GM12875 (cell line): ENCODE measurements around the gene BMPER.

Experiments
- H3K4me3 ChIP-seq: one replicate; pipeline ENCODE4 v1.5.1; 2011; ENCODE audit warnings: low read depth, low read length, control low read depth
- CTCF ChIP-seq: IDR thresholded peaks from 2 replicates; pipeline ENCODE4 v1.5.1; 2011; ENCODE audit warnings: low read depth, mild to moderate bottlenecking, control low read depth, inconsistent platforms, low read length, moderate library complexity, borderline replicate concordance; ENCODE audit not compliant: insufficient read depth

BMPER gene

DNA sequence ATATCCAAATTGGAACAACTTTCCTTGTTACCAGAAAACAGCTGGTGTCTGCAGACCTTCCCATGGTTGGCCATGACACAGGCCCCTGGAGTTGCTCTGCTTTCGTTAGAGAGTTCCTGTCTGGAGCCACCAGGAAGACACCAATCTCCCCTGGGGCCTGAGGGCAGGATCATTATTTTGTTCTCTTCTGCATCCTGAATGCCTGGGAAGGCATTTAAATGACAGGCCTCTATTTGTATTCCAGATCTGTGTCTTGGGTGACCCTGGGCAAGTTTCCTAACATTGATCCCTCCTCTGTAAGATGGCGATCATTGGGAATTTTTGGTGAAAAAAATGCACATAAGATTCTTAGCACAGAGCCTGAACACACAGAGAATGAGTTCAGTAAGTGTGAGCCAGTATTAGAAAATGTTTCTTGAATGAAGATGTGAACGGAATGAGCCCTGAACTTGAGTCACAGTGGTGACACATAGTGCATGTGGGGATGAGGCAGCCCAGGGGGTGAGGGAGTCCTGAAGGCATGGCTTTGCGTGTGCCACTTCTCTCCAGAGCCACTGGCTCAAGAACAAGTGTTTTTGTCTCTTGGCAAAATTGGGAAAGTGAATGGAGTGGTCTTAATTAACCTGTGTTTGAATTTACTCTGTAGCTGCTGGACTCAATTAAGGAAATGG lies 28.4 kb downstream of the BMPER start:
- no peak overlapping the region for H3K4me3 ChIP-seq
- TF ChIP-seq CTCF, result no peak

DNA sequence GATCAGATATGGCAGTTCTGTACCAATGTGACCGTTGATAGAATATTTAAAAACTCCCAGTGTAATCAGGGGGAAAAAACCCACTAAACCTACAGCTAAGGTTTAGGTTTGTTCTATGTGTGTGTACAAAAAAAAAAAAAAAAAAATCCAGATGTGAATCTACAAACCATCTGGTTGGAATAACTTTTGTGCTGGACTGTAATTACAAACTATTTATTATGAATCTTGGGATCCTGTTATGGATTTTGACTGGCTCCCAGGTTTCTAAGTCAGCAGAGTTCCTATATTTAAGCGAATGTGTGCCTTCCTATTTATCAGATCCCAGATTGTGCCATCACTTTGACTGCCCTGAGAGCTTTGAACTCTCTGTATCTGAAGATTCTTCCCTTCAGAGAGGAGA lies 29.1 kb downstream of the BMPER start:
- TF ChIP-seq CTCF, result no peak
- H3K4me3 ChIP-seq, result no peak overlapping the region

DNA sequence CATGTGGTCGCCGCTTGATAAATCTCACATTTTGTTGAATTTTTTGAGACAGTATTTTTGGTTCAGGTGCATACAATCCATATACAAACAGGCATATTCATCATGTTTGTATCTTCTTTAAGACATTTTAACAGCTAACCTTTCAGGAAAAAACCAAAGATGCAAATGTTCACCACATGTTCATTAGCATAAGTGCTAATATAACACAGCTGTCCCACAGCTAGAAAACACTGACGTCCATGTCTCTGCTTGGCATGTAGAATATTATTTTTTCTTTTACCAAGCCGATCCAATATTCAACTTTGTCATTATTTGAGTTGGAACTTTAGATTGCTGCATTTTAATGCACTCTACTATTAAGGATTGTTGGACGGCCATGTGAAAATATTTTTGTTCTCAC lies 31.2 kb downstream of the BMPER start:
- no peak for TF ChIP-seq CTCF

GRCh38 chr7:33937871-33938270 lies 32.5 kb downstream of the BMPER start:
- no peak overlapping the region for H3K4me3 ChIP-seq
- TF ChIP-seq CTCF, result no peak

More for the DNA sequence above, 31.2 kb downstream of the BMPER start:
- H3K4me3 ChIP-seq, result no peak overlapping the region

- TF ChIP-seq CTCF, result no peak
- no peak overlapping the region for H3K4me3 ChIP-seq
These were observed 33.8 kb downstream of the BMPER start for GRCh38 chr7:33939121-33939520.

GRCh38 chr7:33940503-33940902 lies 35.2 kb downstream of the BMPER start:
- no peak for TF ChIP-seq CTCF
- no peak overlapping the region for H3K4me3 ChIP-seq

- no peak for TF ChIP-seq CTCF
- H3K4me3 ChIP-seq, result no peak overlapping the region
These were observed 36.1 kb downstream of the BMPER start for GRCh38 chr7:33941418-33941817.
